GM12875 (cell line): ENCODE measurements around the gene SLIT3.

ENCODE experiments used
- H3K4me3 ChIP-seq: one replicate; pipeline ENCODE4 v1.5.1; 2011; ENCODE audit warnings: low read depth, low read length, control low read depth
- CTCF ChIP-seq: IDR thresholded peaks from 2 replicates; pipeline ENCODE4 v1.5.1; 2011; ENCODE audit warnings: low read depth, mild to moderate bottlenecking, control low read depth, inconsistent platforms, low read length, moderate library complexity, borderline replicate concordance; ENCODE audit not compliant: insufficient read depth

The SLIT3 gene

DNA sequence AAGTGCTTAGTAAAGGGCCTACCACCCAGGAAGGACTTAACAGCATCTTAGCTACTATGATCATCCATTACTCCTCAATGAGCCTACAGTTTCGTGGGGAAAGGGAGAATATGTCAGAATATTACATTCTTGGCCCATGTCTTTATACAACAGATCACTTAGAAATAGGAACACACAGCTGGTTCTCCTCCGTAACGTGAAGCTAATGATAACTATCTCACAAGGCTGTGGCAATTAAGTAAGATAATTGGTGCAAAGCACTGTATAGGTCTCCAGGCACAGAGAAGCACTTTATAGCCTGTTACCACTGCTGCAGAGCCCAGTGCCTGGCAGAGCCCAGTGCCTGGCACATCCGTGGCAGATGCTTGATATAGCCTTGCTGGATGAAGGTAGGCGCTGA lies 347.6 kb downstream of the SLIT3 start:
- no peak overlapping the region for H3K4me3 ChIP-seq
- no peak for TF ChIP-seq CTCF

GRCh38 chr5:168952196-168952595 lies 348.7 kb downstream of the SLIT3 start:
- no peak overlapping the region for H3K4me3 ChIP-seq
- TF ChIP-seq CTCF = no peak

- TF ChIP-seq CTCF = no peak
- no peak overlapping the region for H3K4me3 ChIP-seq
Measured at GRCh38 chr5:168951769-168952168, 349.2 kb downstream of the SLIT3 start.

- no peak overlapping the region for H3K4me3 ChIP-seq
- no peak for TF ChIP-seq CTCF
Measured at GRCh38 chr5:168951356-168951755, 349.6 kb downstream of the SLIT3 start.

DNA sequence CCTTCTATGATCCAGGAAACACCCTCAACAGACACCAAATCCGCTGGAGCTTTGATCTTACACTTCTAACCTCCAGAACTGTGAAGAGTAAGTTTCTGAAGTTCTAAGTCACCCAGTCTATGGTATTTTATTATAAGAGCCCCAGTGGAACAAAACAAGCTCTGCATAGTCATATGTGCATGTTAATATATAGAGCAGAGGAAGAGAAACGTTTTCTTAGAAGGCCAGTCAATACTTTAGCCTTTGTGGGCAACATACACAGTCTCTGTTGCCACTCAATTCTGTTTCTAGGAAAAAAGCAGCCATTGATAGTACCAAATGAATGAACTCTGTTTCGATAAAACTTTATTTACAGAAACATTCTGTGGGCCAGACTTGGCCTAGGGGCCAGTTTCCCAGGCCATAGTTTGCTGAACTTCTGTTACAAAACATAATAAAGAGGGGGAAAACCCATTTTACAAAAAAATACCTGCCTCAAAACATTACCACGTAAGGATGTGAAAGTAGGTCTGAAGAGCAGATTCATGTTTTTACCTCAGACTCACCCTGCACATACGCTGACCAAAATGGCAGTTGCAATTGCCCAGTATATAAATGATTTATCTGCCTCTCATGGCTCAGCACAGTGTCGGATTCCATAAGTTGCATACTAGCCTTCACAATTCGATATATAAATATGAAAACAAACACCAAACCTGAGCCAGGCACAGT lies 350.5 kb downstream of the SLIT3 start:
- TF ChIP-seq CTCF = no peak

GRCh38 chr5:168948746-168949145 lies 352.2 kb downstream of the SLIT3 start:
- no peak overlapping the region for H3K4me3 ChIP-seq
- no peak for TF ChIP-seq CTCF

More for the DNA sequence above, 350.5 kb downstream of the SLIT3 start:
- no peak overlapping the region for H3K4me3 ChIP-seq

DNA sequence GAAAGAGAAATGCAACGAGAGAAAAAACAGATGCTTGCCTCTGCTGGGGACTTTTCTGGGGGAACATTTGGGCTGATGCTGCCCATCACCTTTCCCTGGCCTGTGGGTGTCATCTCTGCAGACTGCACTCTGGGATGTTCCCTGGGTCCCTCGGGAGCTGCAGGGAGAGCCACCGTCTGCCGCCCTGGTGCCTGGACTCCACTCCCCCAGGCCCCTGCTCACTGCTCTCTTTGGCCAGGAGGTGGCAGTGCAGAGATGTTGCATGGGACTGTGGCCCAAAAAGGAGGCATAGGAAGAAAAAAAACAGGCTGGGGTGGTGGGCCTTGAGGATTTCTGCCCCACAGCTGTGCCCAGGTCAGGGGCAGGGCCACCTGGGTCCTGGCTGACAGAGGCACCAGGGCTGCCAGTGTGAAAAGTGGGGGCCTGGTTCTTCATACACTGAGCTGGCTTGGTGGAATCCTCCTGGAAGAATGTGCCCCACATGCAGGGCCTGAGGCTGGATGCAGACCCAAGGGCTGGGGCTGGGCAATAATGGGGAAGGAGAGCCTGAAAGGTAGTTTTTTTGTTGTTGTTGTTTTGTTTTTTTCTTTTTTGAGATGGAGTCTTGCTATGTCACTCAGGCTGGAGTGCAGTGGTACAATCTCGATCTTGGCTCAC lies 353.6 kb downstream of the SLIT3 start:
- no peak overlapping the region for H3K4me3 ChIP-seq
- peak; percentile 89 for TF ChIP-seq CTCF
